HG02798 (cell line): ENCODE data around the gene MIER1.
A peak's percentile ranks its signal among the peaks of the same experiment; 100 is the strongest.
"Not testable (repeated sequence)": the region's sequence is repeated elsewhere in the genome, so short reads cannot be mapped to it uniquely, and the experiment has no call there.

Source experiments
- ATAC-seq: cut with Tn5 transposase; IDR thresholded peaks from one replicate; pipeline ENCODE4 v1.9.1; 2021; ENCODE audit warnings: mild to moderate bottlenecking; ENCODE audit not compliant: unreplicated experiment, poor library complexity

Gene MIER1

DNA sequence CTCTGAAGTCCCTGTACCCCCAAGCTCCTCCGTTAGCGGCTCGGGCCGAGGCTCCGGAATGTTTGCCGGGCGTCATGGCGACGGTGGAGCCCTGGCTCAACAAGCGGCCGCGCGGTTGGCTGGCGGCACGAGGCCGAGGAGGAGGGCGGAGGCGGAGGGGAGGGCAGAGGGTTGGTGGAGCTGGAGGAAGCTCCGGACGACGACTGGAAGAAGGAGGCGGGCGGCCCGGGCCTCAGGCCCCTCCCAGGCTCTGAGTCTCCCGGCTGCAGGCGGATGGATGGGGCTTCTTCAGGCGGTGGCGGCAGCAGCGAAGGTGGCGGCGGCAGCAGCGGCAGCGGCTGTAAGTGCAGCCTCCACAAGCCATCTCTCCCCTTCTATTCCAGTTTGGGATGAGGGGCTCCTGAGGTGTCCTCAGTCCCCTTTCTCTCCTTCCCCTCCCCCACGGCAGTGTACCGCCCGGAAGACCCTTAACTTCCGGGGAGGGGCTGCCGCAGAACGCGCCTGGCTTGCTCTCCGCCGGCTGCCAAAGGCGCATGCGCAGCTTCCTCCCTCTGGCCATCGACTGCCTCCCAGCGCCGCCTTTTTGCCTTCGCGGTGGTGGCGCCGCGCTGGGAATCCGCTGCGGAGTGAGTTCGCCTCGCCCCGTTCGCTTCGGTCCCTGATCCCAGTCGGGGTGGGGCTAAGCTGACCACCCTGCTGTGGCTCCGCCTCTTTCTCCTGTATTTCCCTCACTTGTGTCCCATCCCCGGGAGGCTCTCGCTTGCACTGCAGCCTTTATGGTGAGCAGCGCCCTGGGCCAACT is at the start of gene MIER1, which contains the start of gene DNAI4:
Gene MIER1 (plus strand): TSS at position 235 of the 802 bp plus-strand sequence. CDS start 39 bp downstream, at position 274.
Gene DNAI4 (minus strand): TSS at position 101 of the 802 bp plus-strand sequence. CDS start 25 bp downstream, at position 76.
- ATAC-seq, result peak; percentile 96

GRCh38 chr1:66876664-66877063 is 48.1 kb upstream of the MIER1 start:
- ATAC-seq, result no peak

DNA sequence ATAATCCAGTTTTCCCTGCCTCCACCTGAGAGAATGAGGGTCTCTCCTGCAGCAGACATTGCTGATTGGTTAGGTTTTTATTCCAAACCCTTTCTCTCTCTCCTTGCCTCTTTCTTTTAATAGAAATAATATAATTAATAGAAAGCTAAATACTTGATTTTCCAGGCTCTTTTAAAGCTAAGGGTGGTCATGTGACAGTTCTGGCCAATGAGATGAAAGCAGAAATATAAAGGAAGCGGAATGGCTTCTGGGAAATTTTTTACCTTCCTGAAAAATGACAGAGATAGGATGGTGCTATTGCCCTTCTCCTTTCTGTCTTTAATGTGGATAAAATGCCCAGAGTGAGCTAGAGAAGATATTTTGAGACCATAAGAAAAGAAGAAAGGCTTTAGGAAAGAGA is 35.8 kb upstream of the MIER1 start:
- ATAC-seq, result no peak

DNA sequence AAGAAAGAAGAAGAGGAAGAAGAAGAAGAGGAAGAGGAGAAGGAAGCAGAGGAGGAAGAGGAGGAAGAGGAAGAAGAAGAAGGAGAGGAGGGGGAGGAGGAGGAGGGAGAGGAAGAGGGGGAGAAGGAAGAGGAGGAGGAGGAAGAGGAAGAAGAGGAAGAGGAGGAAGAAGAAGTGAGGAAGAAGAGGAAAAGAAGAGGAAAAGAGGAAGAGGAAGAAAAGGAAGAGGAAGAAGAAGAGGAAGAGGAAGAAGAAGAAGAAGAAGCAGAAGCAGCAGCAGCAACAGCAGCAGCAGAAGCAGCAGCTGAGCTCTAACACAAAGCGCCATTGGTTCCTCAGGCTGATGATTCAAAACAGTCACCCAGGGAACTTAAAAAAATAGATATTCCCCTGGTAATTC is 34.2 kb upstream of the MIER1 start:
- ATAC-seq, result no peak

DNA sequence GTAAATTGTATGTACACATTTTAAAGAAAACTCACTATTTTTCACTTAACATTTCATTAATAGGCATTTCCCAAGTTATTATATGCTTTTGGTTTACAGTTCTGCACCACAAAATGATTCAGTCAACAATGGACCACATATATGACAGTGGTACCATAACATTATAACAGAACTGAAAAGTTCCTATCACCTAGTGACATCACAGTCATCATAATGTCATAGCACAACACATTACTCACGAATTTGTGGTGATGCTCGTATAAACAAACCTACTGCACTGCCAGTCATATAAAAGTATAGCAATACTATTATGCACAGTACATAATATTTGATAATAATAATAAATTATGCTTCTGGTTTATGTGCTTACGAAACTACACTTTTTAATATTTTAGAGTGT is 31.1 kb upstream of the MIER1 start:
- ATAC-seq, result no peak

DNA sequence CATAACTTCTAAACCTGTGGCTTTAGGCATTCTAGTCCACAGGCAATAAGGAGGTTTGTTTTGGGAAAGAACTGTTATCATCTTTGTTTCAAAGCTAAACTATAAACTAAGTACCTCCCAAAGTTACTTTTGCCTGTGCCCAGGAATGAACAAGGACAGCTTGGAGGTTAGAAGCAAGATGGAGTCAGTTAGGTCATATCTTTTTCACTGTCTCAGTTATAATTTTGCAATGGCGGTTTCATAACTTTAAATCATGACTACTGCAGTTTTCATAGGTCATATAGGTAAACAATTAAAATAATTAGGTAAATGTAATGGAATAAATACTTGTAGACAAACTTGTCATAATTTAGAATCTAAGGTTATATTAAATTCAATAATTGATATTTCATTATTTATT is 9.6 kb upstream of the MIER1 start:
- not testable (repeated sequence) for ATAC-seq

DNA sequence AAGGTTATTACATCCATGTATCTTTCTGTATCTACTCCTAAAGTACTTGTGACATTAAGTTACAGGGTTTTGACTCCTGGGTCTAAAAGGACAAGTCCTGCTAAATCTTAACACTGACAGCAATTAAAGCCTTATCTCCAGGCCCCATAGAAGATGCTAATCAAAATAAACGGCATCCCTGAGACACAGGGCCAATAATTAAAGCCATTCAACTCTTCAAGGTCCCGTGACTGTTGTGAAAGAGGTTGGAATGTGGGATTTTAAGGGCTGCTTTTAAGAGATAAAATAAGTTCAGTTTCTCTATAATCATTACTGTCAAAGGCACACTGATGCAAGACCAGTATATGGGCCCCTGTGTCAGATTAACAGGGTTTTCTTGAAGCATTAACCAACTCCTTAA is 8.5 kb upstream of the MIER1 start:
- ATAC-seq, result no peak

- ATAC-seq, result no peak
Observed at GRCh38 chr1:66917476-66917875, 7.3 kb upstream of the MIER1 start.

GRCh38 chr1:66919063-66919462 is 5.7 kb upstream of the MIER1 start:
- ATAC-seq, result no peak

DNA sequence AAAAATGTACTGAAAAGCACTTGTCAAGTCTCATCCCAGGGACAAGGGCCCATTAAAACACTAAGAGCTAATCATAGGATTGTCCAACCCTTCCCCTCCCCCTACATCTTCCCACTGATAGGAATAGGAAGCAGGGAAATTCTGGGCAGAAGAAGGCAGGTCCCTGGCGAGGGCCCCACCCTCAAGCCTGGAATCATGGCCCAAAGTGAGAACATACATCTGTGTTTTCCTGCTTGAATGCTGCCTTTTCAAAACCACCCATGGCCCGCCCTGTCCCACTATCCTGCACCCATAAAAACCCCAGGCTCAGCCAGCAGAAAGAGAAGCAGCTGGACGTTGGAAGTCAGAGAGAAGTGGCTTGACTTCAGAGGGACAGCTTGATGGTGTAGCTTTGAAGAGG is 5.0 kb upstream of the MIER1 start:
- no peak for ATAC-seq

DNA sequence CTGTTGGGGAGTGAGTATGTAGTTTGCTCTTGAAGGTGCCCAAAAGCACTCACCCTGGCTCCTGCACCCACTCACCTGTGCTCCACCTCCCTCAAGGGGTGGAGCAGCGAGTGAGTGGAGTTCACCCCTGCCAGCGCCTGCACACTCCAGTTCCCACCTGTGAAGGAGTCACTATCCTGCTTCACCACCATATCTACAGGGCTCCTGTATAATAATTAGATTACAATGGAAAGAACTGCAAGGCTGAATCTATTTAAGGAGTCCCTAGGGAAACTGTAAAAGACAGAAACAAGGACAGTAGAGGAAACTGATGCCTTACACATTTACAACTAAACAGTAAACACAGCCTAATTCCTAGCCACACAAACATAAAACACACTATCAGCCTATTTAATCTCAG is 4.2 kb upstream of the MIER1 start:
- no peak for ATAC-seq

DNA sequence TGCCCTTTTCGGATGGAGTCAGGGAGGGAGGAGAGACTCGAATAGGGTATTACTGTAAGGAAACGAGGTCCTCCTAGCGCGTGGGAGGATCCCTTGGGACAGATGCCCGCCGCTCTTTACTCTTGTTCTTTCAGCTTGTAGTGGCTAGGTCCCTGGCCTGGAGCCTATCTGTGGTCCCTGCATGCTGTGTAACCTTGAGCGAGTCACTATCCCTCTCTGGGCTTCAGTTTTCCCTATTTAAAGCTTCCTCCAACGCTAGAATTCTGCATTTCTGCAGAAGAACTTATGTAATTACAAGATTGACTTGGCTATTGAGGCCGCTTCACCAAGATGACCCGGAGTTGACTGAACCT is 744 bp downstream of the MIER1 start:
- no peak for ATAC-seq

DNA sequence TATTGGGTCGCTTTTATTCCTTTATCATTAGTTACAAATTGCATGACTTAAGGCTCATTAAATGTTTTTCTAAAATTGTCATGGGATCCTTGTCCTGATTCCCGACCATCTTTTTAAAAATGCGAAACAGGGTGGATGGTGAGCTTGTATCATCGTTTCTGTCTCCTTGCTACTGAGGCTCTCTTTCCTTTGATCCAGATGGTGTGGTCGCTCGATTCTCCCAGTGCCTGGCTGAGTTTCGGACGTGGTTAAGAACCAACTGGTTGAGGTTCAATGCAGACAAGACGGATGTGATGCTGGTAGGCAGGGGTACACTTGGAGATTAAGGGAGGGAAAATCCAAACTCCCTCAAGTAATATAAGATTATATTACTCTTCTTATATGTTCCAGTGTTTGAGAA is 1.2 kb downstream of the MIER1 start:
- ATAC-seq, result no peak

GRCh38 chr1:66927528-66927927 is 2.7 kb downstream of the MIER1 start:
- ATAC-seq, result no peak

- ATAC-seq, result no peak
Observed at GRCh38 chr1:66929146-66929688, 4.4 kb downstream of the MIER1 start.

GRCh38 chr1:66929691-66929998 is 4.9 kb downstream of the MIER1 start:
- no peak for ATAC-seq

DNA sequence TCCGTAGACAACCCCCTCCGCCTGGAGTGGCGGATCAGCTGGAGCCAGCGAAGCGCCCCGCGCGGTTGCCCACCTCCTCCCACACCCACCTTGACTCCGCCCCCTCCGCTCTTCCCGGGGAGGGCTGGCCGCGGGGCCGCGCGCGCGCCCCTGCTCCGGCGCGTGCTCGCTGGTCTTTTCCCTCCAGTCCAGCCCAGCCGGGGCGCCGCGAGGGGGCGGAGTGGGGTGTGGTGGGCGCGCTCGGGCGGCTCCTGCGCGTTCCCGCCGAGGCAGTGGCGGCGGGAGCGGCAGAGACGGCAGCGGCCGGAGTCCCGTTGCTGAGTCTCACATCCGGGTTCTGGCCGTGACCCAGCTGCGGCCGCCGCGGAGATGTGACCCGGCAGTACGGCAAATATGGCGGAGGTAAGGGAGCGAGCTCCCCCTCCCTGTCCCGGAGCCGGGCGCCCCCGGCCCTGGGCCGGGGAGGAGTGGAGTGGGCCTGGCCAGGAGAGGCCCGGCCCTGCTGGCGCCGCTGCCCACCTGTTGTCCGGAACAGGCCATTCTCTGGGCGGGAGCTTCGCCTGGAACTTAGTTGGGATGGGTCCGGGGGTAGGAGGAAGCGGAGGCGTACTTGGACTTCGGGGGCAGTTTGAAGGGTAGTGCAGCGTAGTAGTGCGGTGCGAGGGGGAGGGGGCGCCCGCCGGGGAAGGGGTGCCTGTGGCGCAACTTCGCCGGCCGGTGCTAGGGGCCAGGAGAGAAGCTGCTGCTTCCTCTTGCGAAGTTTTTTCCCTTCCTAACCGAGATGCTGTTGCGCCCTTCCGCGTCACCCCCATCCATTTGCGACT is 5.4 kb downstream of the MIER1 start:
- peak; percentile 80 for ATAC-seq

GRCh38 chr1:66930823-66931174 is 6.0 kb downstream of the MIER1 start:
- no peak for ATAC-seq

DNA sequence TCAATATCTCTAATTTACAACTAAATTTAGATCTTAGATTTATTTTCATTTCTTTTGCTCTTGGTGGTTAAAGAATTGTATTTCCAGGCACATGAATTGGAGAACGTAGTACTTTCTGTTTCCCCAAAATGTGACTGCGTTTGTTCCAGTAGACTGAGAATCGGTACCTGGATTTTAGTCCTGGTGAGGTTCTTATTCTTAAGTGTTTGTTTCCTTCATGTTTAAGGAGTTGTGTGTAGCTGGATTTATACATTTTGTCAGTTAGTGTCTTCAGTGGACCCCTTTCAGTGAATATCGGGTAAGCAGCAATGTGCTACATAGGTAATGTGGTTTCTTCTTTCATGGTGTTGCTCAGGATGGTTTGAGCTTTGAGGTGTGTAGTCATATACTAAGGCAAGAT is 6.8 kb downstream of the MIER1 start:
- no peak for ATAC-seq

DNA sequence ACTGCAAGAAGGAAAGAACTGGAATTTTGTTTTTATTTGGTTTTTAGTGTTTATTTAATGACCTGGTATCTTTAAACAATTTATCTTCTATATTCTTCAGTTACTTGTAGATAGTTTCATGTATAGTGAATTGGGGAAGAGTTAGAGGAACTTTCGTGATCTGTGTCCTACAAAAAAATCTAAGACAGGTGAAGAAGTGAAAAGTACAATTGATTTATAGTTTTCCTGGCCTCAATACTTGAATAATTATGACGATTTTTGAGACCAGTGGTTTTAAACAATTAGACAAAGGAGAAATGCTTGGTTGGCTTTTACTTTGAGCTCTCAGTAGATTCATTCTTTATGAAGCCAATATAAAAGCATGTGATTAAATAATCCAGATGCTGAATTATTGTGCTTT is 7.5 kb downstream of the MIER1 start:
- ATAC-seq, result no peak

DNA sequence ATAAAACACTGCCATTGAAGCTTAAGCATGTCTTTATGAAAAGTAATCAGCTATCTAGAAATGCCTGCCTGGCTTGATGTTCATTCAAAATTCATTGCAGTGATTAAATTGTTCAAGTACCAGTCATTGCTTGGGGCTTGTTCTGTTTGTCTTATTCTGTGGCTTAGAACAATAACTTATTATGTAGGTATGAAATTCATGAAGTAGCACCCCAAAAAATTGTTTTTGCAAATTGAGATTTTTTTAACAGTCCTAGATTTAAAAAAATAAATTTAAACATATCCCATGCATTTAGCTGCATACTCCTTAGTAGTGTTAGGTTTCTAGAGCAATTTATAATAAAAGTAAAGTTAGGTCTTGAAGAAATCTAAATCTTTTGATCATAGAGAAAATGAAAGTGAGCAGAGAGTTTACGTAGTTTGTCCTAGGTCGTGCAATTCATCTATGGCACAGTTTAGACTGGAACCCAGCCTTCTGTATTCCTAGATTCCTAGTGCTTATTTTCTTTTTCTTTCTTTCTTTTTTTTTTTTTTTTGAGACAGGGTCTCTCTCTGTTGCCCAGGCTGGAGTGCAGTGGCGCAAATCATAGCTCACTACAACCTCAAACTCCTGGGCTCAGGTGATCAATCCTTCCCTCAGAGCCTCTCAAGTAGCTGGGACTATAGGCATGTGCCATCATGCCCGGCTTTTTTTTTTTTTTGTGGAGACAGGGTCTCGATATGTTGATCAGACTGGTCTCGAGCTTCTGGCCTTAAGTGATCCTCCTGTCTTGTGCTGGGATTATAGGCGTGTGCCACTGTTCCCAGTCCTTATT is 9.3 kb downstream of the MIER1 start:
- no peak for ATAC-seq
